NCI-H146 treated with DMSO at 0.1 percent for 48 hours (cell line): ENCODE data around the gene BBS1.
A peak's percentile ranks its signal among the peaks of the same experiment; 100 is the strongest.

Experiments
- DNase-seq: peaks from one replicate; lab custom pipeline; 2025; ENCODE audit not compliant: unreplicated experiment; lab: John Stamatoyannopoulos, UW

BBS1 gene

DNA sequence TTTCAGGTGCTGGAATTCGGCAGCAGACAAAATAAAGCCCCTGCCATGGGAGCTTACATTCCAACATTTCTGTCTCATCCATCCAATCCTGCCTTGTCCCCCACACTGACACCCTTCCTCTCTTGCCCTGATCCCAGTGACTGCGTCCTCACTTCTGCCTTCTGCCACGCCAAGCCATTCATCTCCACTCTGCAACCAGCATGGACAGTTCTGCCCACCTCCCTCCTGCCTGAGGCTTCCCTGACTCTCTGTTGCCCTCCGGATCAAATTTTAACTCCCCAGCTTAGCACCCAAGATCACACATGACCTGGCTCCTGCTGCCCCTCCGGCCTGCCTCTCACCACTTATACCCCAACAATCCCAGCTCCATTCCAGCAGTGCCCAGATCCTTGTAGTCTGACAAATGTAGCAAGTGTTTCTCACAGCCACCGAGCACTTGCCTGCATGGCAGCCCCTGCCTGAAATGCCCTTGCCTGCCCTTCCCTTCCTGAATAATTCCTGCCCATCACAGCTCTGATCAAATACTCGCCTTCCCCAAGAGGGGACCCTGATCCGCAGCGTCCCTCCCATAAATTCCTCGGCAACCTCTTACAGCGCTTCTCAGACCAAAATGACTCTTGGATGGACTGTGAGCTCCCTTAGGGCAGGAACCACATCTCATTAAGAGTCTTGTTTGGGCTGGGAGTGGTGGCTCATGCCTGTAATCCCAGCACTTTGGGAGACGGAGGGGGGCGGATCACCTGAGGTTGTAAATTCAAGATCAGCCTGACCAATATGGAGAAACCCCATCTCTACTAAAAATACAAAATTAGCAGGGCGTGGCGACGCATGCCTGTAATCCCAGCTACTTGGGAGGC lies 38.6 kb downstream of the BBS1 start:
- DNase-seq, result no peak

DNA sequence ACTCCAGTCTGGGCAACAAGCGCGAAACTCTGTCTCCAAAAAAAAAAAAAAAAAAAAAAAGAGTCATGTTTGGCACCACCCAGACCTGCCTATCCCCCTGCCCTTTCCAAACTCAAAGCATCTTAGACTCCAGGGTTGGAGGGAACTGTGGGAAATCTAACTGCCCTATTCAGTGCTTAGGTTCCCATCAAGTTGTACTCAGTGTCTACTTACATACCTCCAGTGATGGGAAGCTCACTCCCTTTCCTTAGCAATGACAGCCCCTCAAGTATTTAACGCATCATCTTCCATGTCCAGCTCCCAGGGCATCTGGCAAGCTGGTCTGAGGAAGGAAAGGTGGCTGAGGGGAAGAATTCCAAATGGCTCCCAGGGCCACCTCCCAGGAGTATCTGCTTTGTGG lies 39.3 kb downstream of the BBS1 start:
- DNase-seq, result no peak

DNA sequence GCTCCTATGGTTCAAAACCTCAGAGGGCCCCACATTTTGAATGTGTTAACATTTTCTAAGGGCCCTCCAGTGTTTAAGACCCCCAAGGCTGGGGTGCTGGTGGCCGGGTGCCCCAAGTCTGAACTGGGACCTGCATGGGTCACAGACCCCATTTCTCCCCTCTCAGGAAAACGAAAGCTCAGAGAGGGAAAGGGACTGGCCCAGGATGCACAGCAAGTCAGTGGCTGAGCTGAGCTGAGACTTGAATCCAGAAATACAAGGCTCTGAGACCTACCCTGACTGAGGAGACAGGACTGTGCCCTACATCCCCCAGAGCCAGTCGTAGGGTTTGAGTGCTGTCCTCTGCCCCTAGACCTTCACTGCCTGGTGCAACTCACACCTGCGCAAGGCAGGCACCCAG lies 40.5 kb downstream of the BBS1 start:
- no peak for DNase-seq

DNA sequence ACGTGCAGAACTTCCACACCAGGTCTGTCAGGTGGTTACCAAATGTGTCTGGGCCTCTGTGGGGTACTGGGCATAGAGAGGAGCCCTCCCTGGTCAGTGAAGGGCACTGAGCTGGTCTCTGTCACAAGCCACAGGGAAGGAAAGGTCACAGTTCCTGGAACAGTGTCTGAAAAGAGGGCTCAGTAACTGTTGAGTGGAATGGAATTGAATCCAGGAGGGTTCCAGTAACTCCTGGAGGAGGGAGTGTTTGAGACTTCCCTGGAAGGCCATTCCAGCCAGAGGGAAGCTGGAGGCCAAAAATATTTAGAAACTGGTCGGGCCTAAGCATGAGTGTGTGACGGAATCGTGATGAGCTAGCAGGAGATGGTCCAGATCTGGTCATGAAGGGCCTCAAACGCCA lies 44.2 kb downstream of the BBS1 start:
- no peak for DNase-seq

DNA sequence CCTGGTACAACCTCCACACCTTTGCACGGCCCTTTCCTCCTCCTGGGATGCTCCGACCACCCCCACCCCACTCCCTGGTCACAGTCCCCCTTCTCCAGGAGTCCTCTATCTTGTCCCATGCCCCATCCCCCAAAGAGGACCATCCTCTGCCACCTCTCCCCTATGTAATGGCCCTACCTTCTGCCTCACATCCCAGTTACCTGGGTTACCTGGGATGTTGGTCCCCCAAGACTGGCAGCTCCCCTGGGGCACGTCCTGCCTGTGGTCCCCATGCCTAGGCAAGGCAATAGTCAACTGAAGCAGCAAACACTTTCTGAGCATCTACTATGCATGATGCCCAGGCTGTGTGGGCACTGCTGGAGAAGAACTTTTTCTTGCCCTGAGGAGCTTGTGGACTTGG lies 45.0 kb downstream of the BBS1 start:
- no peak for DNase-seq

DNA sequence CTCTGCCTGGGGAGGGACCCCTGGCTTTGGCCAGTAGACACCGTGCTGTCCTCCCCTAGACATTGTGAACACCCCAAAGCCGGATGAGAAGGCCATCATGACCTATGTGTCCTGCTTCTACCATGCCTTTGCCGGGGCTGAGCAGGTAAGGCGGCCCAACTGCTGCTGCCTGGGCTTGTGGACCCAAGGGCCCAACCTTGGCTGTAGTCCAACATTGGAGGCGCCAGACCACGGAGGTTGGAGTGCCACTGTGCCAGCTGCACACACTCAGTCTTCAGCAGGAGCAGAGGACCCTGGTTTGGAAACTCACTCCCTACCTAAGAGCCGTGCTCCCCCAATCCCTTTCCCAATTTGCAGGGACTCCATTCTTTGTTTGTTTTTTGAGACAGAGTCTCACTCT lies 45.7 kb downstream of the BBS1 start:
- no peak for DNase-seq

DNA sequence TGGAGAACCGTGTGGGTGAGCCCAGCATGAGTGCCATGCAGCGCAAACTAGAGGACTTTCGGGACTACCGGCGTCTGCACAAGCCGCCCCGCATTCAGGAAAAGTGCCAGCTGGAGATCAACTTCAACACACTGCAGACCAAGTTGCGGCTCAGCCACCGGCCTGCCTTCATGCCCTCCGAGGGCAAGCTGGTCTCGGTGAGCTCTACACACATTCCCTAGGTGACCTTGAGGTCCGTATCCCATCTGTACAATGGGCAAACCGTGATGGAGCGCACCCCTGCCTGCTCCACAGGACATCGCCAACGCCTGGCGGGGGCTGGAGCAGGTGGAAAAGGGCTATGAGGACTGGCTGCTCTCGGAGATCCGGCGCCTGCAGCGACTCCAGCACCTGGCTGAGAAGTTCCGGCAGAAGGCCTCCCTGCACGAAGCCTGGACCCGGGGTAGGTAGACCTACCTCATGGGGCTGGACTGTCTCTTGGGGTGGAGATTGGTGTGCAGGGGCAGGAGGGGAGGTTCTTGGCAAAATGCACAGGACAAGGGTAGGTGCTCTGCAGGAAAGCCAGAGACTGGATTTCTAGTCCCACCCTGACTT lies 47.4 kb downstream of the BBS1 start:
- no peak for DNase-seq

DNA sequence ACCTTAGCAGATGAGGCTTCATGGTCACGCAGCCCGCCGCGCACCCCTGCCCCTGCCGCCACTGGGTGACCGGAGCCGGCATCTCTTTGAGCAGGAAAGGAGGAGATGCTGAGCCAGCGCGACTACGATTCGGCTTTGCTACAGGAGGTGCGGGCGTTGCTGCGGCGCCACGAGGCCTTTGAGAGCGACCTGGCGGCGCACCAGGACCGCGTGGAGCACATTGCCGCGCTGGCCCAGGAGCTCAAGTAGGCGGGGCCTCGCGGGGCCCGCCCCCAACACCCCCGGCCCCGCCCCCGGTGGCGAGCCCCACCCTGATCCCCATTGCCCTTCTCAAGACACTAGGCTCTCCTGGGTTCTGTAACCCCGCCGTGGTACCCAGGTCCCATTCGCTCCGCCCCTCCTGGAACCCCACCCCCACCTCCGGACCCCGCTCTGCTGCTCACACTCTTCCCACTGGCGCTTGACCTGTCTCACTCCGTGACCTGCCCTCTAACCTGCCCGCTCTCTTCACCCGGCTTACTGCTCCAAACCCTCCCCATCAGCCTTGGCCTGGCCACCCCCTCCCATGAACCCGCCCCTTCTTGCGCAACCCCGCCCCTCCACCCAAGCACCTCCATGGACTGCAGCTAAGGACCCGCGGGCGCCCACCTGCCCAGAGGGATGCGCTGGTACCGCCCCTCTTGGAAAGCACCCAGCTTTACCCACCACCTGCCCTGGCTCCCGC lies 48.9 kb downstream of the BBS1 start:
- no peak for DNase-seq

DNA sequence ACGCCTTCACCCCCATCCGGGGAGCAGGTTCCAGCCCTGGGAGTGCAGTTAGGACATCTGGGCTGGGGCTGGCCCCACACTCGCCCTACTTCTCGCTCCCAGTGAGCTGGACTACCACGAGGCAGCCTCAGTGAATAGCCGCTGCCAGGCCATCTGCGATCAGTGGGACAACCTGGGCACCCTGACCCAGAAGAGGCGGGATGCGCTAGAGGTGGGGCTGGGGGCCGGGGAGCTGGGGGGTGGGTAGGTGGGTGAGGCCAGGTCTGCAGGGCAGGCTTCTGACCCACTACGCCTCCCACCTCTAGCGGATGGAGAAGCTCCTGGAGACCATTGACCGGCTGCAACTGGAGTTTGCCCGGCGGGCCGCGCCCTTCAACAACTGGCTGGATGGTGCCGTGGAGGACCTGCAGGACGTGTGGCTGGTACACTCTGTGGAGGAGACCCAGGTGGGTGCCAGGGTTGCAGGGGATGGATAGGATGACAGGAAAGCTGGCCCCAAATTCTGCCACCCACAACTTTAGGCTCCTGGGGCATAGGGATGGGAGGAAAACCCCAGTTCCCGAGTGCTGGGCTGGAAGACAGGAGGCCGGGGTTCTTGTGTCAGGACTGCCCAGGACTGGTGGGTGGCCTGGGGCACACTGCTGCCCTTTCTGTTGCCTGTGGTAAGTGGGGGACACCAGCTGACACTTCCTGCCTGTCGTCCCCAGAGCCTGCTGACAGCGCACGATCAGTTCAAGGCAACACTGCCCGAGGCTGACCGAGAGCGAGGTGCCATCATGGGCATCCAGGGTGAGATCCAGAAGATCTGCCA lies 49.6 kb downstream of the BBS1 start:
- no peak for DNase-seq

DNA sequence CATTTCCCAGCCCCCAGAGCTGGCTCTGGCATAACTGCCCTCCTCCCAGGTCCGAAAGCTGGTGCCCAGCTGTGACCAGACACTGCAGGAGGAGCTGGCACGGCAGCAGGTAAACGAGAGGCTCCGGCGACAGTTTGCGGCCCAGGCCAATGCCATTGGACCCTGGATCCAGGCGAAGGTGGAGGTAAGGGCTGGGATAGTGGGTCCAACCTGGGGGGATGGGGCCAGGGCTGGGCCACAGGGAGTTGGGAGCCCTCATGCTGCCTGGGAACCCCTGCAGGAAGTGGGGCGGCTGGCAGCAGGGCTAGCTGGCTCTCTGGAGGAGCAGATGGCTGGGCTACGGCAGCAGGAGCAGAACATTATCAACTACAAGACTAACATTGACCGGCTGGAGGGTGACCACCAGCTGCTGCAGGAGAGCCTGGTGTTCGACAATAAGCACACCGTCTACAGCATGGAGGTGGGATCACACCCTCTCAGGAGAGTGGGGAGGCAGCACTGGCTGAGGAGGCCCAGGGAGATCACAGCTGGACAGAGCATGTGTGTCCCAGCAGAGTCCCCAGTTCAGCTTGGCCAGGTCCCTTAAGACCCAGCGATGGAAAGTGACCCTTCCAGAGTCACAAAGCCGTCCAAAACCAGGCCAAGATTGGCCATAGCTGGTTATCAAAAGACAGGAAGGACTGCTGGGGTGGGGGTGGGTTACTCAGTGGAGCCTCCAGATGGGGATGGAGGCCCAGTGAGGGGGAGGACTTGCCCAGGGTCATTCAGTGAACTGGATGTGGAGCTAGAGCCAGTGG lies 50.9 kb downstream of the BBS1 start:
- DNase-seq, result no peak

DNA sequence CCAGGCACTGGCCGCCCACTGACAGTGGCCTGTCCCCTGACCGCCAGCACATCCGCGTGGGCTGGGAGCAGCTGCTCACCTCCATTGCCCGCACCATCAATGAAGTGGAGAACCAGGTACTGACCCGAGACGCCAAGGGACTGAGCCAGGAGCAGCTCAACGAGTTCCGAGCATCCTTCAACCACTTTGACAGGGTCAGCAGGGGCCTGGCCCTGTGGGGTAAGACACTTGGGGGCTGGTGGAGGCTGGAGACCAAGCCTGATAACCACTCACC lies 51.5 kb downstream of the BBS1 start:
- DNase-seq, result no peak

DNA sequence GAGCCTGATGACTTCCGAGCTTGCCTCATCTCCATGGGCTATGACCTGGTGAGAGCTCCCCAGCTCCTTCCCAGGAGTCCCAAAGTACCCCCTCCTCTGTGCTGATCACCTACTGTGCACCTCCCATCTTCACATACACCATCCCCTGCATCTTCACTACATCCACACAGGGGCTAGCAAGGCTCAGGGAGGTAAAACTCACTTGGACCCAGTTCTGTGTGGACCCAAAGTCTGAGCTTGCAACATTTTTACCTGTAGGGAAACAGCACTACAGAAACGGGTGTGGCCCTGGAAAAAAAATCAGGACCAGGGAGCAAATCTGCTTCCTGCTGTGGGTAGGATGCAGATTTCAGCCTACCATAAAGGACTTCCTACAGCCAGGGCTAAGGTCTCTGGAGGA lies 51.8 kb downstream of the BBS1 start:
- DNase-seq, result no peak

DNA sequence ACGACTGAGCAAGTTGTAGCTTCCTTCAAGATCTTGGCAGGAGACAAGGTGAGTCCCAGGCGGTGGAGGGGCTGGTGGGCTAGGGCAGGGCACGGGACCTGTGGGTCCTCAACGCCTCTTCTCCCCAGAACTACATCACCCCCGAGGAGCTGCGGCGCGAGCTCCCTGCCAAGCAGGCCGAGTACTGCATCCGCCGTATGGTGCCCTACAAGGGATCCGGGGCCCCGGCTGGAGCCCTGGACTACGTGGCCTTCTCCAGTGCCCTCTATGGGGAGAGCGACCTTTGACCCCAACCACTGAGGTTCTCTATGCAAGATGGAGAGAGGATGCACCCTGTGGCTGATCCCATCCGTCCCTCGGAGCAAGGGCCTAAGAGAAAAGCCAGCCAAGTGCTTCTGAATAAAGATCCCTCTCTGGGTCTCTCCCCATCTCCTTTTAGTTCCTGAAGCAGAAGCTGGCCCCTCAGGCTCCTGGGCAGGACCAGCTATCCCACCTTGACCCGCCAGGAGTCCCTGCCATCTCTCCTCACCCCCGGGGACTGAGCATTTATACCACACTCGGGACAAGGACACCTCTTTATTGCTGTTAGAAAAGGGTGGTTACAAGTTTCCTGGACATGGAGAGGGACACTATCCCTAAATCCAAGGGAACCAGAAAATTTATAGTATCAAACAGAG lies 52.6 kb downstream of the BBS1 start:
- DNase-seq, result no peak

DNA sequence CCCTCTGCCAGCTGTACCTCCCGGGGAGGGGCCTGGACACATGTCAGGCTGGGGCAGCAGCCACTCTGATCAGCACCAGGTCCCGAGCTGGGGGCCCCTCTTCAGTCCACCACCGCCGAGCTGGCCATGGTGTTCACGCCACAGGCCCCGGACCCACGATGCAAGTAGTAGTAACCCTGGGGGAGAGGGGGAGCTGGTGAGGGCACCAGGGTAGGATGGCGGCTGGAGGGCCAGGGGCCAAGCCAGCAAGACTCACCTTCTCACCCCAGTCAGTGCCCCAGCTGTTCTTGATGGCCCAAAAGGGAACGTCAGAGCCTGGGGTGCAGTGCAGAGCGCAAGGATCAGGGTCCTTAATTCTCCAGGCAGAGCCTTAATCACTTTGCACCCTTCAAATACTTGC lies 53.4 kb downstream of the BBS1 start:
- no peak for DNase-seq

DNA sequence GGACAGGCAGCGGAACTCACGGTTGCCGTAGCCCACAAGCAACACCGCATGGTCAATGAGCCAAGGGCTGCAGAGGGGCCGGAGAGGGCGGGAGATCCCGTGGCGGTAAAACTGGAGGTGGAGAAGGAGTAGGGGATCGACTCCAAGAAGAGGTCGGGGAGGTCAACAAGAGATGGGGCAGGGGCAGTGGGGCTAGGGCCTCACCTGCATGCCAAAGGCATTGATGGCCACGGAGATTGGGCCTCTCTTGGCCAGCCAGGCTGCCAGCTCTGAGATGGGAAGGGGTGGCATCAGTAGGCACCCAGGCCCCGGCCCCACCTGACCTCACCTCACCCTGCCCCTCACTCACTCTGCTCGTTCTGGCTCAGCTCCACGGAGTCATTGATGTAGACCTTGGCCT lies 54.1 kb downstream of the BBS1 start:
- DNase-seq, result no peak

DNA sequence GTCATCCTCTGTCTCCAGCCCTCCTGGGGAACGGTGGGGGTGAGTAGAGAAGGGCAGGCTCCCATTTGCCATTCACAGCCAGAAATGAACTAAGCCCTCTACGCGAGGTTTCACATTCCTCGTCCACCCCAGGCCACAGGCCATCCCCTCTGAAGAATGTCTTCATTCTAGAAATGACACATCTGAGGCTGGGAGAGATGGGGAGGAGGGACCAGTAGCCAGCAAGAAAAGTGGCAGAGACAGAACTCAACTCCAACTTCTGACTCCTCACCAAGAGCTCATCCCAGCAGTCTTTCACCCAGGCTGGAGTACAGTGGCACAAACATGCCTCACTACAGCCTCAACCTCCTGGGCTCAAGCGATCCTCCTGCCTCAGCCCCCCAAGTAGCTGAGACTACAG lies 54.5 kb downstream of the BBS1 start:
- DNase-seq, result no peak

DNA sequence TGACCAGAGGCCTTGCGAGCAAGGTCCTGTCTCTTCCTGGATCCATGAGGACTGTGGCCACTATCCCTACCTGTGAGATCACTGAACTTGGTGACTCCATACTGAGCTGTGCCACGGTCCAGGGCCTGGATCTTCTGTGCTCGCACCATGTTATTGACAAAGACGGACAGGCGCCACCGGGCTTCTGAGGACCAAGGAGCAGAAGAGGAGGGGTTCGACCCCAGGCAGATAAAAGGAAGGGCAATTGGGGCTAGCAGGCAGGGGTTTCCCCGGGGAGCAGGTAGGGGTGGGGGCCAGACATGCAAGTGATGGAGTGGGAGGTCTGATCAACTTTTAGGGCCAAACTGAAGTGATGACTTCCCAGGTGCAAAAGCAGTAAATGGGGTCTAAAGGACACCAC lies 55.8 kb downstream of the BBS1 start:
- no peak for DNase-seq

DNA sequence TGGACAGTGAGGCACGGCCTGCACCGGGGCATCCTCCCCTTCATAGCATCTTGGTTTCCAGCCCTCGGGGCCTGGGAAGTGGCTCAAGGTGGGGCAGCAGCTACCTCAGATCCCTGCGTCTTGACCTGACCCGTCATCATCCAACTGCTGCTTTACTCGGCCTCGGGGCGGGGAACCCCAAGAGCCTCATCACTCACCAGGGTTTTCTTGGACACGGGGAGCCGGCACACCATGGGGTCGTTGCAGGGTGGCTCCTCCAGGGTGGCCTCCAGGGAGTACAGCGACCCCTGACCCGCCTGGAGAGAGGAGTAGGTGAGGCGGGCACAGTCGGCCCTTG lies 57.3 kb downstream of the BBS1 start:
- DNase-seq, result no peak

DNA sequence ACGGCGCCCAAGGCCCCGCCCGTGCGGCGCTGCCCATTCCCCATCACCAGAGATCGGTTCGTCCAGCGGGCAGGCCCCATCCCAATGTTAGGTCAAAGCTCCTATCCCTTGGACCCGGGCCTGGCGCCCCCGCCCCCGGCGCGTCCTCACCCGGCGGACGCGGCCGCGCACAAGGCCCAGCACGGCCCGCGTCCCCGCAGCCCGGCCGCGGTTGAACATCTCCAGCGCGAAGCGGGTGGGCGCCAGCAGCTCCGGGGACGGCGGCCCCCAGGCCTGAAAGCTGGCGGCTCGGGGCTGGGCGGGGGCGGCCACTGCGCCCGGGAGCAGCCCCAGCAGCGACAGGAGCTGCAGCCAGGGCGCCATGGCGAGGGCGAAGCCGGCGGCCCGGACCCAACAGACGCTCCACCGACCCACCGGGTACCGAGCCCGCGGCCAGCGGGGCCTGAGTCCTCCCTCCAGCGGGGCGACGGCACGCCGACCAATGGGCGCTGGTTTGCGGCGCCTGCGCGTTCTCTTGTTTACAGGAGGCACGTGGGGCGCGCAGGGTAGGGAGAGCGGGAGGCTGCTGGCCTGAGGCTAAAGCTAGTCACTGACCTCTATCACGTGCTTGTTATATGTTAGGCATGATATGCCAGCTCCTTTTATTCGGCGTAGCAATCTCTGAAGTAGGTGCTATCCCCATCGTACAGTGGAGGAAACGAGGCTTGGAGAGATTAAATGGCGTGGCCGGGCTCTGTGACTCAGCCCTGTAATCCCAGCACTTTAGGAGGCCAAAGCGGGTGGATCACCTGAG lies 57.9 kb downstream of the BBS1 start, which contains the start of gene CTSF:
CTSF (minus strand) TSS at position 483 of the 793 bp plus-strand sequence; CDS start at position 363, 120 bp downstream.
- peak; percentile 15 for DNase-seq
